Mammary epithelial cell (primary cell): ENCODE measurements around the gene PLET1.

Experiments
- EZH2 ChIP-seq: IDR thresholded peaks from 2 replicates; pipeline ENCODE4 v1.6.1; 2012; ENCODE audit warnings: low read length, inconsistent platforms, borderline replicate concordance
- TF ChIP-seq, protein P1 (sequence below), 2 donors: IDR thresholded peaks in 1 of 2; conservative IDR thresholded peaks in 1 of 2; 2 replicates each; pipeline ENCODE4 v1.5.1; 2011 to 2012; ENCODE audit warnings: inconsistent platforms in 2 of 2, low read length in 2 of 2, mild to moderate bottlenecking in 2 of 2, control low read depth in 1 of 2, low read depth in 1 of 2; ENCODE audit not compliant: insufficient read depth in 1 of 2; ENCODE audit errors: extremely low read depth in 1 of 2

GRCh38 chr11:112222303-112222702, 38.4 kb downstream of the PLET1 start:
- TF ChIP-seq, protein P1, sequence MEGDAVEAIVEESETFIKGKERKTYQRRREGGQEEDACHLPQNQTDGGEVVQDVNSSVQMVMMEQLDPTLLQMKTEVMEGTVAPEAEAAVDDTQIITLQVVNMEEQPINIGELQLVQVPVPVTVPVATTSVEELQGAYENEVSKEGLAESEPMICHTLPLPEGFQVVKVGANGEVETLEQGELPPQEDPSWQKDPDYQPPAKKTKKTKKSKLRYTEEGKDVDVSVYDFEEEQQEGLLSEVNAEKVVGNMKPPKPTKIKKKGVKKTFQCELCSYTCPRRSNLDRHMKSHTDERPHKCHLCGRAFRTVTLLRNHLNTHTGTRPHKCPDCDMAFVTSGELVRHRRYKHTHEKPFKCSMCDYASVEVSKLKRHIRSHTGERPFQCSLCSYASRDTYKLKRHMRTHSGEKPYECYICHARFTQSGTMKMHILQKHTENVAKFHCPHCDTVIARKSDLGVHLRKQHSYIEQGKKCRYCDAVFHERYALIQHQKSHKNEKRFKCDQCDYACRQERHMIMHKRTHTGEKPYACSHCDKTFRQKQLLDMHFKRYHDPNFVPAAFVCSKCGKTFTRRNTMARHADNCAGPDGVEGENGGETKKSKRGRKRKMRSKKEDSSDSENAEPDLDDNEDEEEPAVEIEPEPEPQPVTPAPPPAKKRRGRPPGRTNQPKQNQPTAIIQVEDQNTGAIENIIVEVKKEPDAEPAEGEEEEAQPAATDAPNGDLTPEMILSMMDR (conservative IDR thresholded peaks at IDR 0.05 in 1 of 2, IDR thresholded peaks at IDR 0.05 in 1 of 2; ENCODE audit: extremely low read depth in 1 of 2, insufficient read depth in 1 of 2, low read depth in 1 of 2, low read length in 2 of 2) = no peak
- no peak for TF ChIP-seq EZH2
